BJ (cell line): ENCODE results near the gene KHDC4. TPM values are rescaled to one million over a fixed set of nuclear protein-coding genes. Genes with fewer than 3 reads are reported as not detected.

Source experiments
- CTCF ChIA-PET: fragments of 350-600 bp; formaldehyde crosslinking; extraction: SDS; loops from one replicate; lab custom pipeline; 2021; ENCODE audit warnings: antibody characterized with exemption, inconsistent platforms; lab: Yijun Ruan, JAX
- POLR2A ChIA-PET: fragments of 300-600 bp; sonication (Branson Sonifier 250); formaldehyde crosslinking; extraction: SDS; loops from one replicate; lab custom pipeline; 2021; ENCODE audit warnings: antibody characterized with exemption; lab: Charles Lee
- DNase-seq: peaks from one replicate; pipeline ENCODE4 v3.0.0-alpha.2; 2011; ENCODE audit warnings: low read depth
- H3K27me3 ChIP-seq: 2 replicates; pipeline ENCODE4 v1.6.0; 2011; ENCODE audit warnings: low read length; ENCODE audit not compliant: control insufficient read depth, insufficient read depth
- H3K36me3 ChIP-seq: 2 replicates; pipeline ENCODE4 v1.5.1; 2011; ENCODE audit warnings: low read length; ENCODE audit not compliant: control insufficient read depth, insufficient read depth
- H3K4me3 ChIP-seq: 2 replicates; pipeline ENCODE4 v1.5.1; 2011; ENCODE audit warnings: low read depth, mild to moderate bottlenecking, control low read depth, low read length
- CTCF ChIP-seq: IDR thresholded peaks from 2 replicates; pipeline ENCODE4 v1.5.1; 2011; ENCODE audit warnings: low read depth, mild to moderate bottlenecking, control low read depth, inconsistent platforms, low read length, moderate library complexity; ENCODE audit not compliant: insufficient read depth
- polyA plus RNA-seq: library from polyadenylated mRNA; depleted of rRNA; stranded (reverse); fragments of >200 nt; gene quantifications from 2 replicates; pipeline ENCODE4 v1.2.3, GENCODE V29; 2011

The KHDC4 gene
- polyA plus RNA-seq, 1 experiment: 39.0 TPM

- no peaks in the 10 kb centered on the region for H3K27me3 ChIP-seq
- no peak for TF ChIP-seq CTCF
- no peak overlapping the region for H3K4me3 ChIP-seq
- ChIA-PET CTCF (interaction anchor here (1.1 kb wide), 2 partner anchors 11 to 35 kb away, joined by 3 read pairs; no protein-coding TSS in a partner anchor), POLR2A (interaction anchor here (0.6 kb wide), 1 partner anchor 22 kb away, joined by 5 read pairs; no protein-coding TSS in a partner anchor)
- H3K36me3 ChIP-seq: peaks cover 56% of the 10 kb centered on the region
- no peak for DNase-seq
Measured at GRCh38 chr1:155954645-155955044, 20.4 kb upstream of the KHDC4 start.

- Histone ChIP-seq H3K36me3 (peaks cover 53% of the 10 kb centered on the region), H3K27me3 (no peaks in the 10 kb centered on the region), H3K4me3 (no peak overlapping the region)
- POLR2A ChIA-PET: no interaction called here
- CTCF ChIA-PET: interaction anchor here (0.6 to 1.4 kb wide), 2 partner anchors 18 to 37 kb away, joined by 3 read pairs; no protein-coding TSS in a partner anchor
- DNase-seq: no peak
- TF ChIP-seq CTCF: no peak
Measured at GRCh38 chr1:155952505-155952890, 18.3 kb upstream of the KHDC4 start.

- DNase-seq: no peak
- ChIA-PET POLR2A (no interaction called here), CTCF (interaction anchor here (0.6 to 1.4 kb wide), 3 partner anchors 17 to 38 kb away, joined by 3 read pairs; no protein-coding TSS in a partner anchor)
- Histone ChIP-seq H3K36me3 (peaks cover 55% of the 10 kb centered on the region), H3K4me3 (no peak overlapping the region), H3K27me3 (no peaks in the 10 kb centered on the region)
- TF ChIP-seq CTCF: no peak
Measured at GRCh38 chr1:155951753-155952504, 17.7 kb upstream of the KHDC4 start.

DNA sequence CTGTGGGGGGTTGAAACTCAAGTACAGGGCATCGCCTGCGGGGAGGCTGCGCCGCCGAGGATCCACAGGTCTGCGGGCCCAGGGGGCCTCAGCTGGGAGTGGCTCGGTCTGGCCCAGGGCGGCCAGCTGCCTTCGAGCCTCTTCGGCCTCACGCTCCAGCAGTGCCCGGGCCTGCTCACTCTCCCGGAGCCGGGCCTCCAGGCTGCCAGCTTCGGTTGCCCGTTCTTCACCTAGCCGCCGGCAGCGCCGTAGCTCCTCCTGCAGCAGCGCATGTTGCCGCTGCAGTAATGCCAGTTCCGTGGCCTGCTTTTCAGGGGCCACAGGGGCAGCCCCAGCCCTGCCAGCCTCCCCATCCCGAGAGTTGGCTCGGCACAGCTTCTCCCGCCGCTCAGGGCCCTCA, 16.6 kb upstream of the KHDC4 start:
- Histone ChIP-seq H3K36me3 (peaks cover 64% of the 10 kb centered on the region), H3K4me3 (no peak overlapping the region), H3K27me3 (no peaks in the 10 kb centered on the region)
- no peak for DNase-seq
- TF ChIP-seq CTCF: no peak
- ChIA-PET CTCF (interaction anchor here (1.2 kb wide), 2 partner anchors 27 to 38 kb away, joined by 3 to 5 read pairs; partner anchors contain the start of gene ARHGEF2), POLR2A (no interaction called here)

- ChIA-PET POLR2A (no interaction called here), CTCF (interaction anchor here (1.2 to 1.6 kb wide), 4 partner anchors 10 to 42 kb away, joined by 4 to 6 read pairs (median 4); no protein-coding TSS in a partner anchor)
- H3K36me3 ChIP-seq: peaks cover 53% of the 10 kb centered on the region
- DNase-seq: no peak
- H3K27me3 ChIP-seq: no peaks in the 10 kb centered on the region
- no peak for TF ChIP-seq CTCF
- no peak overlapping the region for H3K4me3 ChIP-seq
Measured at GRCh38 chr1:155947741-155948140, 13.5 kb upstream of the KHDC4 start.
